K562 (cell line): ENCODE measurements around the gene MFF. TPM values are rescaled to one million over a fixed set of nuclear protein-coding genes. Genes with fewer than 3 reads are reported as not detected.
A peak's percentile ranks its signal among the peaks of the same experiment; 100 is the strongest.

Experiments used
- ARID2 ChIP-seq: fragments of 450-650 bp; IDR thresholded peaks from 2 replicates; pipeline ENCODE4 v1.6.1; 2017; ENCODE audit warnings: antibody characterized with exemption, mild to moderate bottlenecking
- BRD9 ChIP-seq: fragments of 450-650 bp; IDR thresholded peaks from 2 replicates; pipeline ENCODE4 v1.6.1; 2018; ENCODE audit warnings: low read depth; ENCODE audit not compliant: partially characterized antibody
- CBX8 ChIP-seq: fragments of 200-600 bp; sonication (generic); IDR thresholded peaks from 2 replicates; pipeline ENCODE4 v1.6.1; 2012; ENCODE audit warnings: borderline replicate concordance, mixed run types, low read depth, mild to moderate bottlenecking, moderate library complexity, mixed read lengths, low read length, control low read depth, inconsistent platforms; ENCODE audit not compliant: poor library complexity, severe bottlenecking; ENCODE audit errors: extremely low read depth
- CREM ChIP-seq: IDR thresholded peaks from 2 replicates; pipeline ENCODE4 v1.6.1; 2014; ENCODE audit warnings: antibody characterized with exemption, low read depth
- CTCF ChIP-seq, 3 experiments: IDR thresholded peaks in 2 of 3; conservative IDR thresholded peaks in 1 of 3; 2 replicates each; pipeline ENCODE4 v1.5.1; 2011 to 2012; ENCODE audit warnings: low read length in 3 of 3, mild to moderate bottlenecking in 3 of 3, control low read depth in 2 of 3, improper control_type of control experiment in 1 of 3, inconsistent platforms in 1 of 3, low read depth in 1 of 3, mixed read lengths in 1 of 3, moderate library complexity in 1 of 3; ENCODE audit not compliant: insufficient read depth in 2 of 3
- DEAF1 ChIP-seq: fragments of 450-650 bp; formaldehyde crosslinking; IDR thresholded peaks from 2 replicates; pipeline ENCODE4 v1.4.0; 2020; ENCODE audit warnings: mild to moderate bottlenecking, moderate library complexity
- MAFF ChIP-seq: IDR thresholded peaks from 2 replicates; pipeline ENCODE4 v1.6.1; 2012; ENCODE audit warnings: low read length, improper control_type of control experiment
- MAZ ChIP-seq, 2 experiments: fragments of 450-650 bp in 1 of 2; sonication (generic) in 1 of 2; formaldehyde crosslinking; IDR thresholded peaks in 1 of 2; conservative IDR thresholded peaks in 1 of 2; 2 replicates each; pipeline versions ENCODE4 v1.4.0 to v1.5.0; 2020; ENCODE audit warnings: mild to moderate bottlenecking in 1 of 2, missing genetic modification reagents in 1 of 2
- NFE2 ChIP-seq: IDR thresholded peaks from 2 replicates; pipeline ENCODE4 v1.6.1; 2014; ENCODE audit warnings: antibody characterized with exemption, low read depth
- NFIC ChIP-seq: fragments of 450-650 bp; IDR thresholded peaks from 2 replicates; pipeline ENCODE4 v1.6.1; 2017; ENCODE audit warnings: mild to moderate bottlenecking, inconsistent platforms
- NR2C2 ChIP-seq, 2 experiments: fragments of 200-800 bp in 1 of 2; sonication (Bioruptor generic) in 1 of 2; sonication (generic) in 1 of 2; formaldehyde crosslinking in 1 of 2; IDR thresholded peaks; 2 replicates each; pipeline versions ENCODE4 v1.6.1 to v1.8.0; 2016 to 2022; ENCODE audit warnings: mild to moderate bottlenecking in 1 of 2, missing compliant biosample characterization in 1 of 2, missing genetic modification characterization in 1 of 2, missing genetic modification reagents in 1 of 2
- PCBP2 ChIP-seq: fragments of 200-400 bp; formaldehyde crosslinking; IDR thresholded peaks from 2 replicates; pipeline ENCODE4 v1.6.1; 2018; ENCODE audit warnings: low read length, low read depth, mild to moderate bottlenecking, moderate library complexity; ENCODE audit not compliant: poor library complexity, severe bottlenecking
- PRDM10 ChIP-seq: fragments of 450-650 bp; IDR thresholded peaks from 2 replicates; pipeline ENCODE4 v1.6.1; 2018; ENCODE audit not compliant: partially characterized antibody
- RAD21 ChIP-seq, 2 experiments: fragments of 250-450 bp in 1 of 2; fragments of 450-650 bp in 1 of 2; sonication (Bioruptor Pico) in 1 of 2; formaldehyde crosslinking in 1 of 2; IDR thresholded peaks in 1 of 2; conservative IDR thresholded peaks in 1 of 2; 2 replicates each; pipeline versions ENCODE4 v1.4.0 to v1.8.0; 2020 to 2022; ENCODE audit warnings: mild to moderate bottlenecking in 2 of 2, moderate library complexity in 1 of 2
- SMC3 ChIP-seq: conservative IDR thresholded peaks from 2 replicates; pipeline ENCODE4 v1.6.1; 2011; ENCODE audit warnings: low read depth, low read length, improper control_type of control experiment; ENCODE audit not compliant: insufficient read depth
- TEAD4 ChIP-seq, 2 experiments: sonication (generic) in 1 of 2; formaldehyde crosslinking in 1 of 2; IDR thresholded peaks; 2 replicates each; pipeline versions ENCODE4 v1.6.1 to v1.8.0; 2012 to 2022; ENCODE audit warnings: borderline replicate concordance in 1 of 2, inconsistent platforms in 1 of 2, low read length in 1 of 2, mild to moderate bottlenecking in 1 of 2, missing genetic modification reagents in 1 of 2
- ZNF707 ChIP-seq: fragments of 250-450 bp; sonication (Bioruptor Pico); conservative IDR thresholded peaks from 2 replicates; pipeline ENCODE4 v1.8.0; 2022; ENCODE audit warnings: inconsistent platforms, mild to moderate bottlenecking, moderate library complexity
- polyA plus RNA-seq, 8 experiments: library from polyadenylated mRNA; depleted of rRNA in 4 of 8; stranded (reverse) in 5 of 8; unstranded in 3 of 8; fragments of >200 nt; fragmentation: Nextera tagmentation in 2 of 8; fragmentation: Illumina TruSeq in 1 of 8; extraction: Ambion mirVana in 2 of 8; extraction: Trizol in 1 of 8; gene quantifications; 2 replicates each; pipeline versions ENCODE4 v1.2.1 to v1.2.3, GENCODE V29; 2011 to 2014; ENCODE audit warnings: inconsistent platforms in 1 of 8, missing spikeins in 1 of 8
- total RNA-seq, 7 experiments: library from RNA; depleted of rRNA in 6 of 7; stranded (reverse); fragments of >200 nt in 6 of 7; fragmentation: Illumina TruSeq in 2 of 7; extraction: Trizol in 2 of 7; gene quantifications; 2 replicates each; pipeline versions ENCODE4 v1.2.1 to v1.2.3, GENCODE V29; 2011 to 2021; ENCODE audit warnings: low replicate concordance in 1 of 7

The MFF gene
- total and polyA plus RNA-seq, 9 of the 15 experiments (the other 6 are each of a cell fraction or from before 2014, with no cell fraction given), result 9.4 to 75.4 (median 55.7) TPM

GRCh38 chr2:227406177-227407031 is 81.4 kb downstream of the MFF start (continued):
- TF ChIP-seq PRDM10 (no peak), RAD21 (CRISPR knock-in tag; conservative IDR thresholded peaks at IDR 0.05 in 1 of 2, IDR thresholded peaks at IDR 0.05 in 1 of 2) (peak; percentile 84 to 91), MAZ (CRISPR knock-in tag; conservative IDR thresholded peaks at IDR 0.05 in 1 of 2, IDR thresholded peaks at IDR 0.05 in 1 of 2) (0 out of 4 replicates have a peak, but pooled peaks of 1 of the 2 experiments have one; percentile 22), CTCF (IDR thresholded peaks at IDR 0.05 in 2 of 3, conservative IDR thresholded peaks at IDR 0.05 in 1 of 3; ENCODE audit: insufficient read depth in 2 of 3, low read depth in 1 of 3, low read length in 3 of 3) (peak; percentile 63 to 84 (median 71)), NR2C2 (CRISPR knock-in tag; IDR thresholded peaks at IDR 0.05) (no peak), NR2C2 (tag; IDR thresholded peaks at IDR 0.05) (peak; percentile 61), NFIC (peak; percentile 92), ARID2 (peak; percentile 59; the same call in 1 of the 2 replicates), TEAD4 (IDR thresholded peaks at IDR 0.05; ENCODE audit: low read length) (peak; percentile 49; the same call in 1 of the 2 replicates), TEAD4 (CRISPR knock-in tag; IDR thresholded peaks at IDR 0.05; ENCODE audit: borderline replicate concordance) (no peak), CBX8 (no peak), BRD9 (peak; percentile 51), SMC3 (peak; percentile 63), DEAF1 (CRISPR knock-in tag) (peak; percentile 83), CREM (peak; percentile 81), MAFF (peak; percentile 19; the same call in 1 of the 2 replicates), PCBP2 (no peak), ZNF707 (CRISPR knock-in tag) (no peak), NFE2 (peak; percentile 68)
